NOMO-1 treated with DMSO at 0.1 percent for 48 hours (cell line): ENCODE results near the gene CD300C.
"Not testable (repeated sequence)": the region's sequence is repeated elsewhere in the genome, so short reads cannot be mapped to it uniquely, and the experiment has no call there.

Experiments
- DNase-seq: peaks from one replicate; lab custom pipeline; 2025; ENCODE audit not compliant: unreplicated experiment; lab: John Stamatoyannopoulos, UW

The CD300C gene

DNA sequence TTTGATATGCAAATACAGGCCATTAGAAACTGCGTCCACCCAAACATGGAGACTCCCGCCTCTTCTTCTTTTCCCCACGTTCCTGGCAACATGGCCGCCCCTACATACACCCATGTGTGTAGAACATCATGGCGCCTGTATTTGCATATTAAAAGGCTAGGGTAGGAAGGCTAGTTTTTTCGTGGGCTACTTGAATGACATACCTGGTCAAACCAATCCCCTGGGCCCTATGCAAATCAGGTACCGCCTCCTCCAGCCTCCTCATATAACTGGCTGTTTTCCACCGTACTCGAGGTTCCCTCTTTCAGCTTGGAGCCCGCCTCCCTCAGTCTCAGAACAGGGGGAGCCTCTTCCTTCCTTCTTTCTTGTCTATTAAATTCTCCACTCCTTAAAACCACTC lies 13.8 kb downstream of the CD300C start:
- DNase-seq: peak; percentile 100

DNA sequence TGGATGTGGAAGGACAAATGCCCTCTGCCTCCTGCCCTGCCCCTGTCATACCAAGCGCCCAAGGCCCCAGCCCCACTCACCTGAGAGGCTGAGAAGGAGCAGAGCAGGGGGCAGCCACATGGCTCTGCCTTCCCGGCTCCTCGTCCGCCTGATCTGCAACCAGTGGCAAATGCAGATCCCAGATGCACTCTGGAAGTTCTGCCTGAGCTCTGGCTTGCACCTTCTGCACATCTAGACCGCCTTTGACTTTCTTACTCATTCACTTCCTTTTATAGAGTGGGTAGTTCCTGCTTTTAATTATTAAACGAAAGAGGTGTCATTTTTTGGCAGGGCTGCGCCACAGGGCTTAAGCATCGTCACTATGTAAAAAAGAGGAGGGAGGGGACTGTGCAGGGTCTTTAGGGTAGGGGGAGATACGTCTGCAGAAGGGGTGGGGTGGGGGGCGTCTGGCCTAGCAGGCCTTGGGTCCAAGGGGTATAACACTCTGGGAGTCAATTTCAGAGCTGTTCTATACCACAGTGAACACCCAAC lies 14.6 kb downstream of the CD300C start, which contains the start of gene CD300LB:
Gene CD300LB, minus strand, starts transcription at position 245 of the 531 bp plus-strand sequence. Its CDS starts 125 bp downstream, at position 120.
- peak; percentile 87 for DNase-seq

GRCh38 chr17:74530831-74531150 lies 15.1 kb downstream of the CD300C start:
- no peak for DNase-seq

DNA sequence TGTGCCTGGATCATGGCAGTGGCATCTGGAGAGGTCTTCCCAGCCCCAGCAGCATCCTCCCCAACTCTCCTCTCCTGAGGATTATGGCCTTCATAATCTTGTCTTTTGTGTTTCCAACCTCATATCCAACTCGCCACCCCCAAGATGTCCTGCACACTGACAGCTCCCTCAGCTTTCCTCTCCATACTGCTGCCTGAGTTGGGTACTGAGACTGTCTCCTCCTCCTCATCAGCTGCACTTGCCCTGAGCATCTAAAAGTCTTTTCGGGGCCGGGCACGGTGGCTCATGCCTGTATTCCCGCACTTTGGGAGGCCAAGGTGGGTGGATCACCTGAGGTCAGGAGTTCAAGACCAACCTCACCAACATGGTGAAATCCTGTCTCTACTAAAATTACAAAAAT lies 16.7 kb downstream of the CD300C start:
- DNase-seq: no peak

DNA sequence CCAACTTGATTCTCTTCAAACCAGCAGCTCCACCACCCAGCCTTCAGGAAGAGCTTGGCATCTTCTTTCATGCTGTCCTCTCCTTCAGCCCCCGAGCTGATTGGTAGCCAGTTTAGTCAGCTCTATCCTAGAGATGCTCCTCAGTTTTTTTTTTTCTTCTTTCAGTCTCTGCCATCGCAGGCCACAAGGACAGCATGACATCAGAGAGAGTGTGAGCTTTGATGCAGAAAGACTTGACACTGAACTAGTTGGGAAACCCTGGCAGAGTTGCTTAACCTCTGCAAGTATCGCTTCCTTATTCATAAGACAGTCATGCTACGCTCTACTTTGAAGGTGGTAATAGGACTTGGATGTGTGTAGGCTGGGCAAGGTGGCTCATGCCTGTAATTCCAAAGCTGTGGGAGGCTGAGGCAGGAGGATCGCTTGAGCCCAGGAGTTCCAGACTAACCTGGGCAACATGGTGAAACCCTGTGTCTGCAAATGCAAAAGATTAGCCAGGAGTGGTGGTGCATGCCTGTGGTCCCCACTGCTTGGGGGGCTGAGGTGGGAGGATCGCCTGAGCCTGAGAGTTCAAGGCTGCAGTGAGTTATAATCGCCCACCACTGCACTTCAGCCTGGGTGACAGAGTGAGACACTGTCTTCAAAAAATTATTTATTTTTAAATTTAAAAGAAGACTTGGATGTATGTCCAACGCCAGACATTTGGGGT lies 17.3 kb downstream of the CD300C start:
- peak; percentile 99 for DNase-seq

DNA sequence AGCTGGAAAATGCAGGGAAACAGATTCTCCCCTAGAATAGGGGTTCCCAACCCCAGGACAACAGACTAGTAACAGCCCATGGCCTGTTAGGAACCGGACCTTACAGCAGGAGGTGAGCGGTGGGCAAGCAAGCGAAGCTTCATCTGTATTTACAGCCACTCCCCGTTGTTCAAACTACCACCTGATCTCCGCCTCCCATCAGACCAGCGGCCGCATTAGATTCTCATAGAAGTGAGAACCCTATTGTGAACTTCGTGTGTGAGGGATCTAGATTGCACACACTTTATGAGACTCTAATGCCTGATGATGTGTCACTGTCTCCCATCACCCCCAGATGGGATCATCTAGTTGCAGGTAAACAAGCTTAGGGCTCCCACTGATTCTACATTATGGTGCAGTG lies 18.2 kb downstream of the CD300C start:
- DNase-seq: no peak

- DNase-seq: no peak
These were observed 18.8 kb downstream of the CD300C start for GRCh38 chr17:74527081-74527480.

GRCh38 chr17:74526681-74527080 lies 19.2 kb downstream of the CD300C start:
- no peak for DNase-seq

DNA sequence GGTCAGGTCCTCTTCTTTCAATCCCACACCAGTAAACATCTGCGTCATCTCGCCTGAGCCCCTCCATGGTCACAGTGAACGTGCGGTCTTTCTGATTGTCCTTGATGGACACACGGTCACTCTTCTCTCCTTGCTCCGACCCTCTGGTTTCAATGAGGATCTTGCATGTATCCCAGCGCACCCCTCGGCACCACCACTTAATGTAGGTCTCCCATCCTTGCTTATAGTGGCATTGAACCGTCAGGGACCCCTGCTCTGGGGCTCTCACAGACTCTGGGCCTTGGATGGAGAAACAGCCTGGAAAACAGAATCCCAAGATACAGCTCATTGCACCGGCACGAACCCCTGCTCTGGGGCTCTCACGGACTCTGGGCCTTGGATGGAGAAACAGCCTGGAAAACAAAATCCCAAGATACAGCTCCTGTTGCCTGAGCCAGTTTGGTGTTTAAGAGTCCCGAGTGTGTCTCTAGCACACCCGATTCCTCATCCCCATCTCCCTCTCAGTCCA lies 20.1 kb downstream of the CD300C start:
- DNase-seq: no peak

DNA sequence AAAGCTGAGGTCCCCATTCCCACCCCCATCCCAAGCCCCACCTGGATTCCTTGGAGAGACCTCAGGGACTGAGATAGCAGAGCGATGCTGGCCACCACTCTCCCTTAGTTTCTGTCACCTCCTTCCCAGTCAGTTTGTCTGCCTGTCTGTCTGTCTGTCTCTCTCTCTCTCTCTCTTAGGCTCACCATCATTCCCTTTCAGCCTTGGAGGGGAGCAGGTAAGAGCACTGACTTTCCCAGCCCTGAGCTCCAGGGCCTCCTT lies 20.5 kb downstream of the CD300C start:
- no peak for DNase-seq

- no peak for DNase-seq
These were observed 21.1 kb downstream of the CD300C start for GRCh38 chr17:74524653-74525464.

DNA sequence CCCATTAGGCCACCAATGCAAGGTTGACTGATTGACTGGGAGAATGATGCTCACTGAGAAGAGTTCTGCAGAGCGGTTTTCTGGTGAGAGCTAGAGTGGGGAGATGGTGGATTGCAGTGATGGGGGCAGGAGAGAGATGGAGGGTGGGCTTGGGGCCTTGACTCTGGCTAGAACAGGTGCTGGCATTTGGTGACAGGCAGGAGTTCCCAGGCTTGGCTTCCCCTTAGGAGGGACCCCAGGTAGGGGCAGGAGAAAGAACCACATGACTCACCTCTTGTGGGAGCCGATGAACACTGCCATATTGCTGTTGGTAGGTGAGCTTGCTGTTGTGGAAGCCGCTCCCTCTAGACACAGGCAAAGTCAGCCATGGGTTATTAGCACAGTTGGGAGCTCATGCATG lies 22.6 kb downstream of the CD300C start:
- DNase-seq: no peak

DNA sequence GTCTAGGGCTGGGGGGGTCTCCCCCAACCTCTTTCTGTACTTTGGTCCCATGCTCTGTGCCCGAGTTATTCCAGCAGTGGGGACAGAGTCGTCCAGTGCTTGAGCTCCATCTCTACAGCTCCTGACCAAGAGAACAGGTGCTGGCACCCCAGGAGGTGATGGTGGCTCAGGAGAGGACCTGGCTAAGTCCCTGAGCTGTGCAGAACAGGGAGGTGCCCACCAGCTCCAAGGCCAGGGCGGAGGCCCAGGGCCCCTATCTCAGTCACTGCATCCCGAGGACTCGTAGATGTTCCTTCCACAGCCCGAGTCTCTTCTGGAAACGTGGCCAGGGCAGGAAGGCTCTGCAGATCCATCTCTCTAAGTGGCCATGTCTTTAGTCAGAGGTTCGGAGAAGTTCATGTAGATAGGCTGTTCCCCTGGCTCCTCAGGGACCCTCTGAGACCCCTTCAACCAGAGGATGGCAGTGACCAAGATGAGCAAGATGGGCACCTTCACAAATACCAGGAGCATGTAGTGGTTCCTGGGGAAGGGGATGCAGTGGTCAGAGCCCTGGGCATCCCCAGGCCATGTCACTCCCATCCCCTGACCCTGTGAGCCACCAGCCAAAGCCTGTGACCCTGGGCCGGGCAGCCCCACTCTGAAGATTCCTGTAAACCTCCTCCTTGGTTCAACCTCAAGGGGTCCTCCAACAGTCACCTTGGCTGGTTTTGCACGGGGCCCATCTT lies 23.4 kb downstream of the CD300C start:
- DNase-seq: no peak

DNA sequence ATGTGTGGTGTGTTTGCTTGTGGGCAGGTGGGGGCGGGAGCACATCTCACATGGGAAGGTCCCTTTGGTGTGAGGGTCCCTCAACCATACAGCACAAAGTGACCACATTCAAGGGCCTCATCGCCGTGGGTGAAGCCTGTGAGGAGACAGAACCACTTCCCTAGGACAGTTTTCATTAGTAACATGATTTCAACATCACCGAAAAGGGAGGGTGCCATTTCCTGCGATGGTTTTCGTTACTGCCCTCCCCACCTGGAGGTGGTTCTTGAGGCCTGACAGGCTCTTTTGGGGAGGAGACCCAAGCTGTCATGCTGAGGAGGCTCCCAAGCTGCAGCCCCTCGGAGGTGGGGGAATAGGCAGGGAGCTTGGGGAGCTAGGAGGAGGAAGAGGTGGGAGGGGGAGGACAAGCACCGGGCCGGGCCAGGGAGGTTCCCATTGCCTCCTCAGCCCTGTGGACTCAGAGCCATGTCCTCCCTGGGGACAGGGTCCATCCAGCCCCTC lies 24.2 kb downstream of the CD300C start:
- peak; percentile 85 for DNase-seq

GRCh38 chr17:74520790-74521480 lies 25.0 kb downstream of the CD300C start:
- peak; percentile 53 for DNase-seq

DNA sequence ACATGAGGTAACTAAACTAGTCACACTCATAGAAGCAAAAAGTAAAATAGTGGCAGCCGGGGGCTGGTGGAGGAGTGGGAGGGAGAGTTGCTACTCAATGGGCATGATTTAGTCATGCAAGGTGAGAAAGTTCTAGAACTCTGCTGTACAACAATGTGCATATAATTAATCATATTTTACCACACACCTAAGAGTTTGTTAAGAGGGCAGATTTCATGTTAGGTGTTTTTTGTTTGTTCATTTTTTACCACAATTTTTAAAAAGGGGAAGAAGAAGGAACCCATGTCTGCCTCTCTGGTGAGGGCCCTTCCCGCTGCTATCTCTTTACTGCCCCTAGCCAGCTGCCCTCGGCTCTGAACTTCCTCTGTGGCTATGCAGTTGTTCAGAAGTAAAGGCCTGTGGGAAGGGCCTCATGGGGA lies 25.9 kb downstream of the CD300C start:
- DNase-seq: peak; percentile 94

GRCh38 chr17:74518413-74518981 lies 27.4 kb downstream of the CD300C start:
- DNase-seq: not testable (repeated sequence)

GRCh38 chr17:74516561-74517328 lies 29.2 kb downstream of the CD300C start:
- DNase-seq: peak; percentile 8

DNA sequence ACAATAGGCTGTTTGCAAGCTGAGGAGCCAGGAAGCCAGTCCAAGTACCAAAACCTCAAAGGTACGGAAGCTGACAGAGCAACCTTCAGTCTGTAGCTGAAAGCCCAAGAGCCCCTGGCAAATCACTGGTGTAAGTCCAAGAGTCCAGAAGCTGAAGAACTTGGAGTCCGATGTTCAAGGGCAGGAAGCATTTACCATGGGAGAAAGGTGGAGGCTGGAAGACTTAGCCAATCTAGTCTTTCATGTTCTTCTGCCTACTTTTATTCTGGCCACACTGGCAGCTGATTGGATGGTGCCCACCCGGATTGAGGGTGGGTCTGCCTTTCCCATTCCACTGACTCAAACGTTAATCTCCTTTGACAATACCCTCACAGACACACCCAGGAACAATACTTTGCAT lies 30.0 kb downstream of the CD300C start:
- no peak for DNase-seq
